ENCODE measurements around the gene RMDN3.

The RMDN3 gene

GRCh38 chr15:40789999-40790398 lies 34.9 kb upstream of the RMDN3 start:
- Histone ChIP-seq H3K27ac (ENCODE audit: low read length) (no peak overlapping the region), H3K4me2 (ENCODE audit: insufficient read depth, low read length) (no peak overlapping the region), H3K79me2 (ENCODE audit: insufficient read depth, low read length) (peaks cover 40% of the 10 kb centered on the region), H3K27me3 (ENCODE audit: insufficient read depth, low read length, poor library complexity) (no peaks in the 10 kb centered on the region), H3K9me3 (ENCODE audit: insufficient read depth, low read length, severe bottlenecking) (no peaks in the 10 kb centered on the region), H4K20me1 (ENCODE audit: insufficient read depth, low read length) (peaks cover 31% of the 10 kb centered on the region; the same call in 1 of the 2 replicates), H3K4me1 (ENCODE audit: insufficient read depth, low read length) (peaks cover 33% of the 10 kb centered on the region), H3K4me3 (ENCODE audit: low read depth in 1 of 2, low read length in 2 of 2) (no peak overlapping the region), H2AFZ (ENCODE audit: low read depth, low read length) (no peak overlapping the region), H3K9ac (ENCODE audit: low read depth, low read length) (no peak overlapping the region), H3K36me3 (ENCODE audit: insufficient read depth, low read length) (no peaks in the 10 kb centered on the region; the same call in 1 of the 2 replicates)
- TF ChIP-seq CTCF (IDR thresholded peaks at IDR 0.05; ENCODE audit: borderline replicate concordance, extremely low read depth, low read length, poor library complexity, severe bottlenecking) = no peak
- DNase-seq = no peak
- ATAC-seq (ENCODE audit: insufficient read depth, low read depth) = no peak

- Histone ChIP-seq H3K79me2 (ENCODE audit: insufficient read depth, low read length) (peaks cover 43% of the 10 kb centered on the region), H4K20me1 (ENCODE audit: insufficient read depth, low read length) (peaks cover 31% of the 10 kb centered on the region; the same call in 1 of the 2 replicates), H3K9ac (ENCODE audit: low read depth, low read length) (no peak overlapping the region), H3K27ac (ENCODE audit: low read length) (no peak overlapping the region; the same call in 1 of the 2 replicates), H3K36me3 (ENCODE audit: insufficient read depth, low read length) (peaks cover 2% of the 10 kb centered on the region; the same call in 1 of the 2 replicates), H3K4me3 (ENCODE audit: low read depth in 1 of 2, low read length in 2 of 2) (no peak overlapping the region), H3K9me3 (ENCODE audit: insufficient read depth, low read length, severe bottlenecking) (no peaks in the 10 kb centered on the region), H3K4me2 (ENCODE audit: insufficient read depth, low read length) (no peak overlapping the region), H2AFZ (ENCODE audit: low read depth, low read length) (no peak overlapping the region), H3K27me3 (ENCODE audit: insufficient read depth, low read length, poor library complexity) (no peaks in the 10 kb centered on the region), H3K4me1 (ENCODE audit: insufficient read depth, low read length) (peaks cover 33% of the 10 kb centered on the region)
- TF ChIP-seq EZH2 (IDR thresholded peaks at IDR 0.05; ENCODE audit: borderline replicate concordance, low read depth, low read length, severe bottlenecking) (no peak), CTCF (IDR thresholded peaks at IDR 0.05; ENCODE audit: borderline replicate concordance, extremely low read depth, low read length, poor library complexity, severe bottlenecking) (no peak)
- ATAC-seq (ENCODE audit: insufficient read depth, low read depth) (no peak), DNase-seq (no peak)
Observed at GRCh38 chr15:40789119-40789518, 34.1 kb upstream of the RMDN3 start.

- H3K9ac ChIP-seq (ENCODE audit: low read depth, low read length) = no peak overlapping the region
- no peak for DNase-seq
- no peak overlapping the region for H2AFZ ChIP-seq (ENCODE audit: low read depth, low read length)
- H3K27ac ChIP-seq (ENCODE audit: low read length) = peak overlapping the region; percentile 36
- TF ChIP-seq CTCF (IDR thresholded peaks at IDR 0.05; ENCODE audit: borderline replicate concordance, extremely low read depth, low read length, poor library complexity, severe bottlenecking) (no peak), EZH2 (IDR thresholded peaks at IDR 0.05; ENCODE audit: borderline replicate concordance, low read depth, low read length, severe bottlenecking) (no peak)
- peaks cover 36% of the 10 kb centered on the region for H3K79me2 ChIP-seq (ENCODE audit: insufficient read depth, low read length)
- H3K4me3 ChIP-seq (ENCODE audit: low read depth in 1 of 2, low read length in 2 of 2) = no peak overlapping the region
- H4K20me1 ChIP-seq (ENCODE audit: insufficient read depth, low read length) = peaks cover 34% of the 10 kb centered on the region; the same call in 1 of the 2 replicates
- ATAC-seq (ENCODE audit: insufficient read depth, low read depth) = peak; percentile 35; the same call in 2 of the 3 replicates
- no peaks in the 10 kb centered on the region for H3K27me3 ChIP-seq (ENCODE audit: insufficient read depth, low read length, poor library complexity)
- H3K4me1 ChIP-seq (ENCODE audit: insufficient read depth, low read length) = peaks cover 33% of the 10 kb centered on the region
- peaks cover 2% of the 10 kb centered on the region; the same call in 1 of the 2 replicates for H3K36me3 ChIP-seq (ENCODE audit: insufficient read depth, low read length)
- H3K9me3 ChIP-seq (ENCODE audit: insufficient read depth, low read length, severe bottlenecking) = no peaks in the 10 kb centered on the region
- peak overlapping the region; percentile 23 for H3K4me2 ChIP-seq (ENCODE audit: insufficient read depth, low read length)
Observed at GRCh38 chr15:40787991-40788390, 32.9 kb upstream of the RMDN3 start.
